Ishikawa (cell line): ENCODE data around the gene FRMD5.

Experiments used
- CEBPB ChIP-seq: IDR thresholded peaks from 2 replicates; pipeline ENCODE4 v1.6.1; 2012
- CREB1 ChIP-seq: IDR thresholded peaks from 2 replicates; pipeline ENCODE4 v1.6.1; 2012; ENCODE audit warnings: low read depth
- EGR1 ChIP-seq: IDR thresholded peaks from 2 replicates; pipeline ENCODE4 v1.6.1; 2012
- EP300 ChIP-seq: IDR thresholded peaks from 2 replicates; pipeline ENCODE4 v1.6.1; 2012; ENCODE audit warnings: borderline replicate concordance
- FOXM1 ChIP-seq: IDR thresholded peaks from 2 replicates; pipeline ENCODE4 v1.6.1; 2012; ENCODE audit warnings: low read depth, borderline replicate concordance
- NFIC ChIP-seq: IDR thresholded peaks from 2 replicates; pipeline ENCODE4 v1.6.1; 2012
- RAD21 ChIP-seq: IDR thresholded peaks from 2 replicates; pipeline ENCODE4 v1.6.1; 2012; ENCODE audit warnings: low read depth
- TAF1 ChIP-seq: IDR thresholded peaks from 2 replicates; pipeline ENCODE4 v1.6.1; 2012; ENCODE audit warnings: low read depth, mild to moderate bottlenecking
- TCF12 ChIP-seq: IDR thresholded peaks from 2 replicates; pipeline ENCODE4 v1.6.1; 2012; ENCODE audit warnings: low read depth
- TEAD4 ChIP-seq: IDR thresholded peaks from 2 replicates; pipeline ENCODE4 v1.6.1; 2012
- YY1 ChIP-seq: IDR thresholded peaks from 2 replicates; pipeline ENCODE4 v1.6.1; 2012; ENCODE audit warnings: low read depth
- ZBTB7A ChIP-seq: IDR thresholded peaks from 2 replicates; pipeline ENCODE4 v1.6.1; 2012; ENCODE audit warnings: low read depth
- TF ChIP-seq, protein P1 (sequence below): IDR thresholded peaks from 2 replicates; pipeline ENCODE4 v1.6.1; 2012; ENCODE audit warnings: low read depth, mild to moderate bottlenecking
- TF ChIP-seq, protein P2 (sequence below): IDR thresholded peaks from 2 replicates; pipeline ENCODE4 v1.6.1; 2012
- TF ChIP-seq, protein P3 (sequence below): IDR thresholded peaks from 2 replicates; pipeline ENCODE4 v1.6.1; 2012

Gene FRMD5

GRCh38 chr15:44207643-44208042 lies 12.6 kb upstream of the FRMD5 start:
- 0 out of 2 replicates have a peak, but pooled peaks have one; percentile 23 for TF ChIP-seq CREB1
- no peak for TF ChIP-seq CEBPB
- no peak for TF ChIP-seq YY1
- TF ChIP-seq, protein P1, sequence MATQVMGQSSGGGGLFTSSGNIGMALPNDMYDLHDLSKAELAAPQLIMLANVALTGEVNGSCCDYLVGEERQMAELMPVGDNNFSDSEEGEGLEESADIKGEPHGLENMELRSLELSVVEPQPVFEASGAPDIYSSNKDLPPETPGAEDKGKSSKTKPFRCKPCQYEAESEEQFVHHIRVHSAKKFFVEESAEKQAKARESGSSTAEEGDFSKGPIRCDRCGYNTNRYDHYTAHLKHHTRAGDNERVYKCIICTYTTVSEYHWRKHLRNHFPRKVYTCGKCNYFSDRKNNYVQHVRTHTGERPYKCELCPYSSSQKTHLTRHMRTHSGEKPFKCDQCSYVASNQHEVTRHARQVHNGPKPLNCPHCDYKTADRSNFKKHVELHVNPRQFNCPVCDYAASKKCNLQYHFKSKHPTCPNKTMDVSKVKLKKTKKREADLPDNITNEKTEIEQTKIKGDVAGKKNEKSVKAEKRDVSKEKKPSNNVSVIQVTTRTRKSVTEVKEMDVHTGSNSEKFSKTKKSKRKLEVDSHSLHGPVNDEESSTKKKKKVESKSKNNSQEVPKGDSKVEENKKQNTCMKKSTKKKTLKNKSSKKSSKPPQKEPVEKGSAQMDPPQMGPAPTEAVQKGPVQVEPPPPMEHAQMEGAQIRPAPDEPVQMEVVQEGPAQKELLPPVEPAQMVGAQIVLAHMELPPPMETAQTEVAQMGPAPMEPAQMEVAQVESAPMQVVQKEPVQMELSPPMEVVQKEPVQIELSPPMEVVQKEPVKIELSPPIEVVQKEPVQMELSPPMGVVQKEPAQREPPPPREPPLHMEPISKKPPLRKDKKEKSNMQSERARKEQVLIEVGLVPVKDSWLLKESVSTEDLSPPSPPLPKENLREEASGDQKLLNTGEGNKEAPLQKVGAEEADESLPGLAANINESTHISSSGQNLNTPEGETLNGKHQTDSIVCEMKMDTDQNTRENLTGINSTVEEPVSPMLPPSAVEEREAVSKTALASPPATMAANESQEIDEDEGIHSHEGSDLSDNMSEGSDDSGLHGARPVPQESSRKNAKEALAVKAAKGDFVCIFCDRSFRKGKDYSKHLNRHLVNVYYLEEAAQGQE: no peak
- no peak for TF ChIP-seq TAF1
- TF ChIP-seq, protein P2, sequence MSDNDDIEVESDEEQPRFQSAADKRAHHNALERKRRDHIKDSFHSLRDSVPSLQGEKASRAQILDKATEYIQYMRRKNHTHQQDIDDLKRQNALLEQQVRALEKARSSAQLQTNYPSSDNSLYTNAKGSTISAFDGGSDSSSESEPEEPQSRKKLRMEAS: no peak
- 0 out of 2 replicates have a peak, but pooled peaks have one; percentile 30 for TF ChIP-seq TCF12
- no peak for TF ChIP-seq ZBTB7A
- TF ChIP-seq, protein P3, sequence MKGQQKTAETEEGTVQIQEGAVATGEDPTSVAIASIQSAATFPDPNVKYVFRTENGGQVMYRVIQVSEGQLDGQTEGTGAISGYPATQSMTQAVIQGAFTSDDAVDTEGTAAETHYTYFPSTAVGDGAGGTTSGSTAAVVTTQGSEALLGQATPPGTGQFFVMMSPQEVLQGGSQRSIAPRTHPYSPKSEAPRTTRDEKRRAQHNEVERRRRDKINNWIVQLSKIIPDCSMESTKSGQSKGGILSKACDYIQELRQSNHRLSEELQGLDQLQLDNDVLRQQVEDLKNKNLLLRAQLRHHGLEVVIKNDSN: no peak
- TF ChIP-seq FOXM1: peak; percentile 30; the same call in 1 of the 2 replicates
- TF ChIP-seq EP300: peak; percentile 73; the same call in 1 of the 2 replicates
- no peak for TF ChIP-seq RAD21
- TF ChIP-seq EGR1: no peak
- TF ChIP-seq TEAD4: peak; percentile 89
- TF ChIP-seq NFIC: peak; percentile 8; the same call in 1 of the 2 replicates

DNA sequence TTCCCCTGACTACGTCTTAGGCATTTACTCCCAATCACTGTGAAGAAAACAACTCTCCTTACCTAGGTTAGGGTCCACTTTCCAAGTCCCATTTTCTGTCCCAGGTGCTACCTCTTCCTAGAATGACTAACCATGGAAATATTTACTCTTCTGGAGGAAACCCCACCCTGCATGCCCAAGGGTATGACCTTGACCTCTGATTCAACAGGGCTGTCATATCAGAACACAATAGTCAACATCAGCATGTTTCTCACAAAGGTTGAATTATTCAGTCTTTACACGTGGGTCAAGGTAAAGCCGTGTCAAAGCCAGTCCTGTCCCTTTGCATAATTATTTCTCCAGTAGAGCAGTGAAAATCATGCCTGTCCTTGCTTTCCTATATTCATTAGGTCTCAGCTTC lies 4.3 kb upstream of the FRMD5 start:
- TF ChIP-seq ZBTB7A (no peak), TEAD4 (peak; percentile 34; the same call in 1 of the 2 replicates)

DNA sequence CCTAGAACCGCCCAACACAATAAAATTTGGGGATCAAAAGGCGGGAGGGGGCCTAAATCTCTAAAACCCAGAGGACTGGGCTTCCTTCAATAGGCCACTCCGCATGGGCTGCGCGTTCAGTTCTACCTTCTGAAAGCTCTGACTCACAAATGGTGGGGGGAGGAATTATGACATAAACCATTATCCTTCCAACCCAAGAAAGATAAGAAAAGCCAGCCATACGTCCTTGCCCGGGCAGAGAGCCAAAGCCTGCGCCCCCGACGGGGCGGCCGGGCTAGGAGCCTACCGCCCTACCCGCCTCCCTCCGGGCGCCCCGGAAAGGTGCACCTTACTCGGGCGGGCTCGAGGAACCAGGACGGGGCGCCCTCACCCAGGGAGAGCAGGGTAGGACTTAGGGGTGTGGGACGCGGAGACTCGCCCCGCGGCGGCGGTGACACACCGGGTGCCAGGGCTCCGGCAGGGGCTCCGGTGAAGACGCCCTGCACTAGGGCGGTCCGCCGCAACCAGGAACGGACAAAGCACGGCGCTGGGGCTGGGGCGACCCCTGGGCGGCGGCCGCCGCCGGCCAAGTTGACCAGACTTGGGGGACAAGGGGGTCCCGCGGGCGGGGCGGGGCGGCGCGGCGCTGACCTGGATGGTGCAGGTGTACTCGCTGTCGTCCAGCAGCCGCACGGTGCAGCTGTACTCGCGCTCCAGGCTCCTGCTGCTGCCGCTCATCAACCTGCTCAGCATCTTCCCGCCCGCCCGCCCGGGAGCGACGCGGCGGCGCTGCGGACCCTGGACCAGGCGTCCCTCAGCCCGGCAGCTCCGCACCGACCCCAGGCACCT lies 534 bp downstream of the FRMD5 start:
- TF ChIP-seq ZBTB7A: peak; percentile 59
- no peak for TF ChIP-seq FOXM1
- peak; percentile 66 for TF ChIP-seq NFIC
- TF ChIP-seq, protein P2: 0 out of 2 replicates have a peak, but pooled peaks have one; percentile 1

- TF ChIP-seq EGR1 (no peak), NFIC (no peak), CEBPB (no peak), EP300 (no peak), RAD21 (no peak), FOXM1 (no peak), TCF12 (no peak), TAF1 (no peak), CREB1 (no peak), YY1 (no peak), ZBTB7A (no peak), TEAD4 (no peak)
- TF ChIP-seq, protein P3: no peak
- TF ChIP-seq, protein P1: no peak
- TF ChIP-seq, protein P2: no peak
These were observed 1.3 kb downstream of the FRMD5 start for GRCh38 chr15:44193651-44194322.

GRCh38 chr15:44188795-44189194 lies 6.3 kb downstream of the FRMD5 start:
- no peak for TF ChIP-seq RAD21
- TF ChIP-seq TCF12: no peak
- TF ChIP-seq ZBTB7A: no peak
